Coronary artery (tissue), 2 donors: ENCODE results near the gene SLC40A1.

Experiments used
- DNase-seq: peaks from one replicate; pipeline ENCODE4 v3.0.0-alpha.2; 2017; ENCODE audit warnings: low spot score
- H3K27ac ChIP-seq, 2 donors: fragments of 200-600 bp; sonication (generic); one replicate each; pipeline ENCODE4 v1.5.1; 2016 to 2019
- H3K4me3 ChIP-seq: fragments of 200-600 bp; sonication (generic); 2 replicates; pipeline ENCODE4 v1.5.1; 2016; ENCODE audit warnings: mild to moderate bottlenecking, moderate library complexity
- TF ChIP-seq, protein P1 (sequence below): fragments of 200-600 bp; sonication (generic); IDR thresholded peaks from one replicate; pipeline ENCODE4 v1.5.1; 2019; ENCODE audit warnings: antibody characterized with exemption

The SLC40A1 gene

DNA sequence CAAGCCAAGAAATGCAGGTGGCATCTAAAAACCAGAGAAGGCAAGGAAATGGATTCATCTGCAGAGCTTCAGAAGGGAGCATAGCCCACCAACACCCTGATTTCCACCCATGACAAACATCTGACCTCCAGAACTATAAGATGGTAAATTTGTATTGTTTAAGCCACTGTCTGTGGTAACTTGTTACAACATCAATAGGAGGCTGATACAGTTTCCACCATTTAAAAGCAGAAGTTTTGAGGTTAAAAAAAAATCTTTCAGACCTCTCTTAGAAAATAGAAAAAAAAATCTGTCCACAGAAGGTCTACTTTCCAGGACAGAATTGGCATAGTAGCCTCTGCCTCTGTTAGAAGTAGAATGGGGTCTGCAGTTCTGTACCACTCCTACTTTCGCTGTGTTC, 37.2 kb downstream of the SLC40A1 start:
- no peak overlapping the region for H3K27ac ChIP-seq
- no peak overlapping the region for H3K4me3 ChIP-seq
- TF ChIP-seq, protein P1, sequence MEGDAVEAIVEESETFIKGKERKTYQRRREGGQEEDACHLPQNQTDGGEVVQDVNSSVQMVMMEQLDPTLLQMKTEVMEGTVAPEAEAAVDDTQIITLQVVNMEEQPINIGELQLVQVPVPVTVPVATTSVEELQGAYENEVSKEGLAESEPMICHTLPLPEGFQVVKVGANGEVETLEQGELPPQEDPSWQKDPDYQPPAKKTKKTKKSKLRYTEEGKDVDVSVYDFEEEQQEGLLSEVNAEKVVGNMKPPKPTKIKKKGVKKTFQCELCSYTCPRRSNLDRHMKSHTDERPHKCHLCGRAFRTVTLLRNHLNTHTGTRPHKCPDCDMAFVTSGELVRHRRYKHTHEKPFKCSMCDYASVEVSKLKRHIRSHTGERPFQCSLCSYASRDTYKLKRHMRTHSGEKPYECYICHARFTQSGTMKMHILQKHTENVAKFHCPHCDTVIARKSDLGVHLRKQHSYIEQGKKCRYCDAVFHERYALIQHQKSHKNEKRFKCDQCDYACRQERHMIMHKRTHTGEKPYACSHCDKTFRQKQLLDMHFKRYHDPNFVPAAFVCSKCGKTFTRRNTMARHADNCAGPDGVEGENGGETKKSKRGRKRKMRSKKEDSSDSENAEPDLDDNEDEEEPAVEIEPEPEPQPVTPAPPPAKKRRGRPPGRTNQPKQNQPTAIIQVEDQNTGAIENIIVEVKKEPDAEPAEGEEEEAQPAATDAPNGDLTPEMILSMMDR = no peak
- DNase-seq = no peak

DNA sequence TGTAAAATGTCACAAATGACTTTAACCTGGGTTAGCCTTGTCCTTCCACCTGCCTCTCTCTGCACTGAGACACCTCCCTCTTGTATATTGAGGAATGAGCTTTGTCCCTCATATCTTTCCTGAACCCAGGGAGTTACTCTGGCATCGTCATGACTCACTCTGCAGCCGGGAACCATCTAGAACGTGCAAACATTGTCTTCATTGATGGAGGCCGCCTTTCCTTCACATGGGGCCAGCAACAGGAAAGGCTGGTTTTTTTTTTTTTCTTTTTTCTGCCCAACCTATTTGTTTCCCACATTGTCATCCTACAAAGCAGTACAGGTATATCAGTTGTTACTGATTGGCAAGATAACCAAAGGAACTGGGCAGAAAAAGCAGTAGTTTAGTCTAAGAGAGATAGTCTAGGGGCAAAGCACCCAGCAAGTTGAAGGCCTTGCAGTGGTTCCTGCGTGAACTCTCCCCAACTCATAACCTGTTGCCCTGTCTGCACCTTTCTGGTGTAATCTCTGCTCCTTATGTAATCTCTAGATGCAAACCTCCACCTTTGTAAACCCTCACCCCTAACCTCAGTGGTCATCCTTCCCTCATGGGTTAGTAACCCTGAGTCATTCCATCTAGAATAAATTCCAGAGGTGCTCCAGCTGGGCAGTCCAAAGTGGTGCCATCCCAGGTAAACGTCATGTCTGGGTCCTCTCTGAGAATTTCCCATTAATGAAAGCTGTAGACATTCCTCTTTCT, 38.3 kb downstream of the SLC40A1 start:
- Histone ChIP-seq H3K4me3 (no peak overlapping the region), H3K27ac (no peak overlapping the region)
- DNase-seq = no peak
- TF ChIP-seq, protein P1 = no peak

DNA sequence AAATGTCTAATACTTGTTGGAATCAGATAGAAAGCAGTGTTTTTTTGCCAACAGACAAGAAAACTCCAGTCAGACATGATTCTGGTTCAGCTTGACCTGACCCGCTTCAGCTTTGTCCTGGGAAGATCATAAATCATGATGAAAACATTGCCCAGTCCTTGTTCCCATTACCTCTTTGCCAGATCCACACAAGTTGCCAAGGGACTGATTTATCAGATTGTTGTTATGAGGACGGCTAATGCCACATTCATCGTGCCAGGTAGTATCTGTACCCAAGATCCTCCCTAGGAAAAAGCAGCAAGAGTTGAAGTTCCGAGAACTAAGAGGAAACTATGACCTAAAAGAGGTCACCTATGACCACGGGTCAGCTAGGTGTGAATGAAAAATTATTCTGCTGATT, 39.0 kb downstream of the SLC40A1 start:
- H3K27ac ChIP-seq = no peak overlapping the region
- TF ChIP-seq, protein P1 = no peak
- H3K4me3 ChIP-seq = no peak overlapping the region
- no peak for DNase-seq

DNA sequence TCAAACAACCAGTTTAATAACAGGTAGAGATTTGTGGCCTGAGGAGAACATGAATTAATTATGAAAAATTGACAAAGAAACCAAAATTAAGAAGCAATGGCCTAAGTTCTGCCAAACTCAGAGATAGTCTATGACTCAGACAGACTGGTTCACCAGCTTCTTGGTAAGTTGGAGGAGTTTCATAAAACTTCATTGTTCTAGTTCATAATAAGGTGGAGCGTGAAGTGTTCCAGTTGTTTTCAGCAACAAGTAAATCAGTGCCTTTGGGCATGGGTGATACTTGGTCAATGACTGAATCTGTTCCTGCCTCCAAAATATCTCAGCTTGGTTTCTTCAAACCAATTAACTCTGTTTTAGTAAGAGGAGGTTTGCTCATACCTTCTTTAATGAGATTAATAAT, 40.0 kb downstream of the SLC40A1 start:
- H3K27ac ChIP-seq = no peak overlapping the region

DNA sequence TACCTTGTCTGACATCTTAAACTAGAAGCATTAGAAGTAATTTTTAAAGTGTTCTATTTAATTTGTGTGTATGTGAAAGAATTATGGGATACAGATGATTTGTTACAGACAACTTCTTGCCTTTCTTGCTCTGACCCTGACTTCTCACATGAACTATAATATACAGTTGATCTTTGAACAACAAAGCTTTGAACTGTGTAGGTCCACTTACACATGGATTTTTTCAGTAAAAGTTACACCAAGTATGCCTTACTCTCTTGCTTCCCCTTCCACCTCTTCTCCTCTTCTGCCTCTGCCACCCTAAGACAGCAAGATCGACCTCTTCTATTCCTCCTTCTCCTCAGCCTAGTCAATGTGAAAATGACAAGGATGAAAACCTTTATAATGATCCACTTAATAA, 42.2 kb downstream of the SLC40A1 start:
- TF ChIP-seq, protein P1 = no peak
- Histone ChIP-seq H3K4me3 (no peak overlapping the region), H3K27ac (no peak overlapping the region)
- DNase-seq = no peak

More for the DNA sequence above, 40.0 kb downstream of the SLC40A1 start:
- TF ChIP-seq, protein P1 = no peak
- no peak overlapping the region for H3K4me3 ChIP-seq
- DNase-seq = no peak

DNA sequence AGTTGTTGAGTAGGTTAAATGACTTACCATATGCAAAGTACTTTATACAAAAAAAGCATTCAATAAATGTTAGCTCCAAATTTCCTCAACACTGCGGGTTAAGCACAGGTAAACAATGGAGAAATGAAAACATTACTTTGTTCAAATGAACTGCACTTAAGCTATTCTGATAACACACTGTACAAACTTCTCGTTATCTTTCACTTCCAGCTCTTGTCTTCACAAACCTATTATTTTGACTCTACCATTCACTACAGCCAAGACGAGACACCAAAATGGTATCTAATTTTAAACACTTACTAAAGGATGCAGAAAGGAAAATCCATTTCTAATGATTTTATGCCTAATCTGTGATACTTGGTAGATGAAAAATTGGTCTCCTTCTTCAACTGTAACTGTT, 43.8 kb downstream of the SLC40A1 start:
- H3K4me3 ChIP-seq = no peak overlapping the region
- TF ChIP-seq, protein P1 = no peak
- no peak for DNase-seq
- H3K27ac ChIP-seq = no peak overlapping the region
